ENCODE data around the gene SART3.
"Not testable (repeated sequence)": the region's sequence is repeated elsewhere in the genome, so short reads cannot be mapped to it uniquely, and the experiment has no call there.

The SART3 gene

DNA sequence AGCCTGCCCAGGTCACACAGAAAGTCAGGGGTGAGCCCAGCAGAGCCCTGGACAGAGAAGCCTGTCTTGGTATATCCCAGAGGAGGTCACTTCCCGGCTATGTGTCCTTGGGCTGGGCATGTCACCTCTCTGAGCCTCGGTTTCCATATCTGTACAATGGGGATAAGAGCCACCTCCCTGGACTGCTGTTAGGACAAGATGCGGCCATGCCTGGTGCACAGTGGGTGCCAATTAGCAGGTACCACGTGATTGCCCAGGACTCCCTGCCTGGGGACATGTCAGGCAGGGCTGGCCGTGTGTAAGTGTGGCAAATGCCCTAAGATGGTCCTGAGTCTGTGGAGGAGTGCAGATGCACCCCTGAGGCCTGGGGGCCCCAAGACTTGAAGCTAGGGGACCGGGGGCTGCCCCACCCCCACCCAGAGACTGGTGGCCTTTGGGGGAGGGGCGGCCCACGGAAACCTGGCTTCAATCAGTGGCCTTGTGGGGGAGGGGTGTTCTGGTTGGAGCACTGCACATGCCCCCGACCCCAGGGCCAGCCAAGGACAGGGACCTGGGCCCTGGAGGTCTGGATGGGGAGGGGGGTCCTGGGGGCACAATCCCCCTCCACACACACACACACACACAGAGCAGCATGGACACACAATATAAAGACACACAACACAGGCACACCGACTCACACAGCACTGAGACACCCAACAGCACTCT is 36.0 kb upstream of the SART3 start:
- DNase-seq (ENCODE audit: low read depth in 2 of 2) = no peak

DNA sequence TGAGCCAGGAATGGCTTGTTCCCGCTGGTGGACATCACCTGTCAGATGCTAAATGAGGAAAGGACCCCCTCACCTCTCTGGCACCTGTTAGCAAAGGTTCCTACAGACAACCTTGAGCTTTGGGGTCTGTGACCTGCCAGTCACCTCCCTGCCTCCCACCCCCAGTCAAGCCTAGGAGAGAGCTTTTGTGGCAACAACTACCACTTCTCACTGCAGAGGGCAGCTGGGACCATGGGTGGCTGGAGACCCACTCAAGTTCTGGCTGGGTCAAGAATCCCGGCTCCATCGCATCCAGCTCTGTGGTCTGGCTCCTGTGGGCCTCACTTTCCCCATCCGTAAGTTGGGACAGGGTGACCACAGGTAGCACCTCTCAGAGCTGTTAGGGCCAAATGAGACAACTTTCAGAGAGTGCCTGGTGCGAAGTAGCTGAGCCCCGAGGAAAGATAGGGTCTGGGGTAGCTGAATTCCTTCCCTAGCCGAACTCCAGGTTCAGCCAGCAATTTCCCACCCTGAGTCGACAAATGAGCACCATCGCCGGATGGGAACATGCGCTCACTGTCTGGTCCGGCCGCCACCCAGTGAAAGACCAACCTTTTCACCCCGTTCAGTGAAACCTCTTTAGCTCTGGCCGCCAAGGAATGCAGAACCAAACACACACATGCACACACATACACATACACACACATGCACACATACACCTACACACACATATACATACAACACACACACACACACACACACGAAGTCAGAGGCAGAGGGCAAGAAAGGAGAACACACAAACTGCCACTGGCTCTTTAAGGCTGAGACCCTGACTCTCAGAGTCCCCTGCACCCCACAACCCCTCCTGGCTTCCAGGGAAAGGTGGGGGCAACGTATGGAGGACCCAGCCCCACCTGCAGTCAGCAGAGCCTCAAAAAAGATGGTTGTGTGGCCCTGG is 35.0 kb upstream of the SART3 start:
- no peak for DNase-seq (ENCODE audit: low read depth in 2 of 2)

DNA sequence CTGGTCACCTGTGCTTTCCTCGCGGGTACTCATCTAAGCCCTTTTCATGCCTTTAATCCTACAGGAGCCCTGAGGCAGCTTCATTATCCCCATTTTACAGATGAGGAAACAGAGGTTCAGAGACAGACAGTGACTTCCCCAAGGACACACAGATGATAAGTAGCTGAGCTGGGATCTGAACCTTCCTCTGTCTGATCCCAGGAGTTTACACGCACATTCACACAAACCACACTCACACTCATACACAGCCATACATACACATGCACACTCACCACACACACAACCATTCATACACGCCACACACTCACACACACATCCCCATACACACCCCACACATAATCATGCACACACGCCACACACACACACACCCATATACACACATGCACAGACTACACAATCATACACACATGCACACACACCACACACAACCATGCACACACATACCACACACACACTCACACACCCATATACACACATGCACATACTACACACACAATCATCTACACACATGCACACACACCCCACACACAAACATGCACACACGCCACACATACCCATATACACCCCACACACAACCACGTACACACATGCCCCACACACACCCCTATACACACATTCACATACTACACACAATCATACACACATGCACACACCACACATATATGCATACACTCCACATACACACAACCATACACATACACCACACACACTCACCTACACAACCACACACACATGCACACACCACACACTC is 34.2 kb upstream of the SART3 start:
- DNase-seq (ENCODE audit: low read depth in 2 of 2) = no peak

DNA sequence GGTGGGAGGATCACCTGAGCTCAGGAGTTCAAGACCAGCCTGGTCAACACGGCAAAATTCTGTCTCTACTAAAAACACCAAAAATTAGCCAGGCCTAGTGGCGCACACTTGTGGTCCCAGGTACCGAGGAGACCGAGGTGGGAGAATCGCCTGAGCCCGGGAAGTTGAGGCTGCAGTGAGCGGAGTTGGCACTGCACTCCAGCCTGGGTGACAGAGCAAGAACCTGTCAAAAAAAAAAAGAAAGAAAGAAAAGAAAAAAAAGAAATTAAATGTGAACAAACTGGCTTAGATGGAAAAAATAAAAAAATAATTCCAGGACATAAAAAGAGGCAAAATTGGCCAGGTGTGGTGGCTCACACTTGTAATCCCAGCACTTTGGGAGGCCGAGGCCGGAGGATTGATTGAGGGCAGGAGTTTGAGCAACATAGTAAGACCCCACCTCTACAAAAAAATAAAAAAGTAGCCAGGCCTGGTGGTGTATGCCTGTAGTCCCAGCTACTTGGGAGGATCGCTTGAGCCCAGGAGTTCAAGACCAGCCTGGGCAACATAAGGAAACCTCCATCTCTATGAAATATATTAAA is 33.4 kb upstream of the SART3 start:
- DNase-seq (ENCODE audit: low read depth in 2 of 2) = no peak

DNA sequence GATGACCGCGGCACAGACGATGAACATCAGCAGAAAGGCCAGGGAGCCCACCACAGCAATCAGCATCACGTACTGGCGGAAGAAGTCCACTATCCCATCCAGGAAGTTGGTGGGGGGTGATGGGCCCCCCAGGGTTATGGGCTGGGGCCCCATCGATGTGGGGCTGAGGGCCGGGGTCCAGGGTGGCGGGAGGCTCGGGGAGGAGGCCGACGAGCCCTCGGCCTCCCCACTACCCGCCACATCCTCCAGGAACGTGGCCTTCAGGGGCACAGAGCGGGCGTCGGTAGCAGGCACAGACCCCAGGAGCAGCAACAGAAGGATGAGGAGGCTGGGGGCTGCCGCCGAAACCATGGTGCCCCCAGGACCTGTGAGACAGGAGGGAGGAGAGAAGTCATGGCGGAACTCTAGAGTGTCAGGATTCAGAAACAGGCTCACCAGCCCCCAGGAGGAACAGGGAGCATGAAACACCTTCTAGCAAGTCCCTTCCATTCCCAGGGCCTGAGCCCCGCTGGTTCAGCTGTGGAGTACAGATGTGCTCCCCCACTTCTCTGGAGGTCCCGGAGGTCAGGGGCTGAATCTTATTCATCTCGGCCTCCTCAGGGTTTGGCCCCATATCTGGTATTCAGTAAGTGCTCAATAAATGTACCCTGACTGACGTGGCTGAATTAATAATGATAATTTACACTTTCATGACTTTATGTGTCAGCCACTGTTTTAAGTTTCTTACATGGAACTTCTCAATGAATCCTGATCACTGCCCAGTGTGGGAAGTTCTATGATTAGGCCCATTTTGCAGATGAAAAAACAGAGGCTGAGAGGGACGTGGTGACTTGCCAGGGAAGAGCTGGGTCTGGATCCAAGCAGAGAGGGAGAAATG is 31.3 kb upstream of the SART3 start:
- no peak for DNase-seq (ENCODE audit: low read depth in 2 of 2)

DNA sequence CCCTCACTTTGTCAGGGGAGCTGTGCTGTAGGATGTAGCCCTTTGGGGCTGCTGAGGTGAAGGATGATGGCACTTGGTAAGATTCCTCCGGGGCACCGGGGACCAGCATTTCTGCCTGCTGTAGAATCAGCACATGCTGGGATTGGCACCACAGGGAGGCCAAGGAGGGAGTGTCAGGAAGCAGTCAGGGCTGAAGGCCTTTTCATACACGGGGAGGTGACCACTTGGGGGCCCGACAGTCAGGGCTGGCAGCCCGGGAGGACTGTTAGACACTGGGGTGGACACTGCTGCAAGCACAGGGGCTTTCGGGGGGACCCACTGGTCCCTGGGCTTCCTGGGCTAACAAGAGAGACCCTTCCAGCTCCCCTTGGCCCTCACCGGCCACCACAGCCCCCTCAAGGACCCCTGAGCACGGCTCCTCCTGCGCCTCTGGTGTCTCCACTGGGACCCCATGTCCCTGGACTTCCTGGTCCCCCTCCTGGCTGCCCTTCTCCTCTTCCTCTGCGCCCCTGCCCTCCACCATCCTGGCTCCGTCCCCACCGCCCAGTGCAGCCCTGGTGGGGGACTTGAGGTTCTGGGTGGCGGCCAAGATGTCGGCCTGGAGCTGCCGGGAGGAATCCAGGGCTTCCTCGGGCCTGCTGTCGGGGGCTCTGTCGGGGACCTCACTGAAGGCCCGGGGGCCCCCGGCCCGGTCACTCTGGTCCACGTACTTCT is 30.5 kb upstream of the SART3 start:
- DNase-seq (ENCODE audit: low read depth in 2 of 2) = no peak

DNA sequence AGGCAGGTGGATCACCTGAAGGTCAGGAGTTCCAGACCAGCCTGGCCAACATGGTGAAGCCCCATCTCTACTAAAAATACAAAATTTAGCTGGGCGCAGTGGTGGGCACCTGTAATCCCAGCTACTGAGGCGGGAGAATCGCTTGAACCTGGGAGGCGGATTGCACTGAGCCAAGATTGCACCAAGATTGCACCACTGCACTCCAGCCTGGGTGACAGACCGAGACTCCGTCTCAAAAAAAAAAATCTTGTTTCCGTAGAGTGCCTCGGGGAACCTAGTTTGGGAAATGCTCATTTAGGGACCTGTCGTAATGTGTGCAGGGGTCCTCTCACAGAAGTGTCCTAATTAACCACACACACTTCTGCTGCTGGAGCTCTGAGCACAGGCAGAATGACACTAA is 29.5 kb upstream of the SART3 start:
- not testable (repeated sequence) for DNase-seq (ENCODE audit: low read depth in 2 of 2)

DNA sequence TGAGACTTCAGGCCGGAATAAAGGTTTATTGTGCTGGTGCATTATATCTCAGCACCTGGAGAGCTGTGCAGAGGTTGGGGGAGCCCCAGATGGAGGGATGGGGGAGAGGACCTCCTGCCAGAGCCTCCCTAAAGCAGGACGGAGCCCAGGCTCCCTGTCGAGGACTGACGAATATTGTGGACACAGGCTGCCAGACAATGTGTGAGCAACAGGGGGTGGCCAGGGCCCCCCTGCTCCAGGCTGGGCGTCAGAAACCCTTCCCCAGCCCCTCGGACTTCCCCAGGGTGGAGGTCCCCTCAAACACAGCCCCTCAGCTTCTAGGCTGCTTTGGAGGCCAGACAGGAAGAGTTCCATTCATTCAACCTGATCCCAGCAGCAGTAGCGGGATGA is 28.9 kb upstream of the SART3 start:
- DNase-seq (ENCODE audit: low read depth in 2 of 2) = no peak

DNA sequence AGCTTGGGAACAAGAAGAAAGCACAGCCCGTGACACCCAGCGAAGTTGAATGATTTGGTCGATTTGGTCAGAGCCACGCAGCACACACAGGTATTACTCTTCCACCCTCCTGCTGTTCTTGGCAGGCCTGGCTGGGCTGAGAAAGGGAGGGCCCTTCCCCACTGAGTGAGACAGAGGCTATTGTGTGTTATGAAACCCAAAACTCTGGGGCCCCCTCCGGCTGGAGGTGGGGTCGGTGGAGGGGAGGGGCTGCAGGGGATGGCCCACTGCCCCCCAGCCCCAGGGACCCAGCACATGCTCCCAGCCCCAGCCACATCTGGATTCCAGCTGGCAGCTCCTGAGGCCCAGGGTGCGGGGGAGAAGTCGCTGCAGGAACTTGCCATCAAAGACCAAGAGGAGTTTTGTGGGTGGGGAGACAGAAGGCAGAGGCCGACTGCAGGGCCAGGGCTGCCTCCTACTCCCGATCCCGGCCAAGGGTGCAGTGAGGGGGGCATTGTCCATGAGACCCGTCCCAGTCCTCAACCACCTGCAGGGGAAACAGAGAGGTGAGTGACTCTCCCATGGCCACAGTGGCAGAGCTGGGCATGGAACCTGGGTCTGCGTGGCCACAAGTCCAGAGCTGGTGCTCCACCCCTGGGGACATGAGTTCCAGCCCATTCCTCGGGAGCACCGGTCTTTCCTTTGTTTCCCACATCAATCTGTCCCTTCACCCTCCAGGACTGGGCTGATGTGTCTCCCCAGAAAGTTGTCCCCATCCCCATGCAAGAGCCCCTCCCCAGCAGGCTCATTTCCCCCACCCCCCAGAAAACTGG is 28.3 kb upstream of the SART3 start:
- no peak for DNase-seq (ENCODE audit: low read depth in 2 of 2)

DNA sequence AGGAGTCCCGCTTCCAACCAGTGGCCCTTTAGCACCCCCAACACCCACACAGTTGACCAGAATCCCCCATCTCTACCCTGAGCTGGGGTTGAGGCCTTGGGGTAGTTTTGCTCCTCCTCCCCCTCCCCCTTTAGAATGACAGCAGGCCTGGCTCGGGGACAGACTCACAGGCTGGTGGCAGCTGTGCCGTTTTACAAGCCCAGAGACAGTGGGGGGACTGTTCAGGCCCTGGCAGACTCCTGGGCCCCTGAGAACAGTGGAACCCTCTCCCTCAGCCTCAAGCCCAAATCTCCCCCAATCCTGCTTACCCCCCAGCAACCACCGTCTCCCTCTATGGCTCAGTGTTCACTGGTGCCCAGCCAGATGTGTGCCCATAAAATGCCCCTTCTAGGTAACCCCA is 26.9 kb upstream of the SART3 start:
- no peak for DNase-seq (ENCODE audit: low read depth in 2 of 2)

DNA sequence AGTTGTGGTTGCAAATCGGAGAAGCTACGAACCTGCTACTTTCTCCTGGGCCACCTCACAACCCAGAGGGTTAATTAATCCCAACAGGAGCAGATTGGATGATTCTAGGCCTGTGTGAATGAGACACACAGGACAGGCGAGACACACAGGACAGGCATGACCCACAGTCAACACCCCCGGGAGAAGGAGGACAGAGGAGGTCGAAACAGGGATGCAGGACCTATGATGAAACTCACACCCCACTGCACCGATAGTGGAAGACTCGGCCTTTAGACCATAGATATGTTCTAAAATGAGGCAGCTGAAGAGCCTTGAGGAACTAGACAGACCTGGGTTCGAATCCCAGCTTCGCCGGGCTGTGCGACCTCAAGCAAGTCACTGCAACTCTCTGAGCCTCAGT is 25.3 kb upstream of the SART3 start:
- no peak for DNase-seq (ENCODE audit: low read depth in 2 of 2)

DNA sequence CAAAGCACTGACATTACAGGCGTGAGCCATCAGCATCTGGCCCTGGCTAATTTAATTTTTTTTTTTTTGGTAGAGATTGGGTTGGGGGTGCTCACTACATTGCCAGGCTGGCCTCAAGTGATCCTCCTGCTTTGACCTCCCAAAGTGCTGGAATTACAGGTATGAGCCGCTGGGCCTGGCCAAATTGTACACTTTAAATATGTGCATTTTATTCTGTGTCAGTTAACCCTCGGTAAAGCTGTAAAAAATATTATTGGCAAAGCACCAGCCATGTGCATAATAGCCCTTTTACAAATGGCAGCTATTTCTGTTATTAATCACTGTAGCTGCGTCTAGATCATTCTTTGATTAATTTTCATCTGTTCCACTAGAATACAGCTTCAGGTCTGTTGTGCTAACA is 24.9 kb upstream of the SART3 start:
- DNase-seq (ENCODE audit: low read depth in 2 of 2) = no peak

DNA sequence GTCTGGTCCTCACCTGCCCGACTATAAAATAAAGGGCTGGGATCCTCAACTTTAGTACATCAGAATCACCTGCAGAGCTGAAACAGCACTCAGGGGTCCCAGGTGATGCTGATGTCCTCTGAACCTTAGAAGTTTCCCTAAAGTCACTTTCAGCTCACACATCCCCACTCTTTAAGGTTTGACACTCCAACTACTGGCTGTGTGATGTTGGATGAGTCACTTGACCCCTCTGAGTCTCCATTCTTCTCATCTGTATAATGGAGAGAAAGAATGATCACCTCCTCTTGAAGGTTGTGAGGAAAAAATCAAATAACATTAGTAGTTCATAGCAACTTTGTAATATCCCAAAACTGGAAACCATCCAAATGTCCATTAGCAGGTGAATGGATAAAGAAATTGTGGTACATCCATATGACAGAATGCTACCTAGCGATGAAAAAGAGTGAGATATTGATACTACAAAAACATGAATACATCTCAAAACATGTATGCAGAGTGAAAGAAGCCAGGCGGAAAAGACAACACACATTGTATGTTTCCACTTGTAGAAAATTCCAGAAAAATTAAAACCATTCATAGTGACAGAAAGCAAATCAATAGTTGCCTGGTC is 23.6 kb upstream of the SART3 start:
- no peak for DNase-seq (ENCODE audit: low read depth in 2 of 2)

DNA sequence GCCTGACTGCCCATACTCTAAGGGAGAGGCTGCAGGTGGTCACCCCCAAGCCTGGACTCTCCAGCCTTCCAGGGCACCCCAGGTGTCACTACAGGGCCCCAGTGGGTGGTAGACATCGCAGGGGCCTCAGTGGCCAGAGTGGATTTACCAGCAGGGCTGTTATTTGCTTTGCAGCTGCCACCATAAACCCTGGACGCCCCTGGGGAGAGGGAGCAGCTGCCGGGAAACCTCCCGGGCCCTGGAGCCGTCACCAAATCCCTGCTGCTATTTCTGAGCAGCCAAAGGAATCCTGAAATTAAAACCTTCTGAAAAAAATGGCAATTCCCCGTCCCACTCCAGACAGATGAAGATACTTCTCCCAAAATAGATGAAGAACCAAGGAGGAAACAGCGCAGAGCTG is 23.0 kb upstream of the SART3 start:
- no peak for DNase-seq (ENCODE audit: low read depth in 2 of 2)

DNA sequence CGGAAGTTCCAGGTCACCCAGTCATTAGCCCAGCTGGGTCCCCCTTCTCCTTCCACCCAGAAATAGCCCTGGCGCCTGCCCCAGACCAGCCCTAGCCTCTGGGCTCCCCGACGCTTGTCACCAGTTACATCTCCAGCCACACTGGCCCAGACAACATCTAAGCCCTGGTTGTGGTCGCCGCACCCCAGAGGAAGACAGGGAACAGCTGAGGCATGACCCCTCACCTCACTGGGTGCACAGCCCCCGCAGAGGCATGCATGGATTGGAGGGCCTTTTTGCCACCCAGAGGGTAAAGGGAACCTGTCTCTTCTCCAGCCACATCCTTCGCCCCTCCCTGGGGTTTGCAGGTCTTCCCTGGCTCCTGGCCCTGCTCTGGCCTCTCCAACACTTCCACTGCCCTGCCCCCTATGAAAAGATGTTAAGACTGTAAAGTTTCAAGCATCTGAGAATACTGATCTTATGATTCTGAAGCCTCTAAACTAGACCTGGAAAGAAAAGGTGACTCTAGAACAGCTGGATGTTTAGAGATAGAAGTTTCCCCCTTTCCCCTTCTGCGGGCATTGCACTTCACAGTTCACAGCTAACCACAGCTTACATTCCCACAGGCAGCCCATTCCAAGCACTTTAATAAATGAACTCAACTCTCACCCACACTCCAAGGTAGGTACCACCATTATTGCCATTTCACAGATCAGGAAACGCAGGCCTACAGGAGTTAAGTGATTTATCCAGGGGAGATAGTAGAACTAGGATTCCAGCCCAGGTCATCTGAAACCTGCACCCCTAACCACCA is 22.2 kb upstream of the SART3 start:
- no peak for DNase-seq (ENCODE audit: low read depth in 2 of 2)

DNA sequence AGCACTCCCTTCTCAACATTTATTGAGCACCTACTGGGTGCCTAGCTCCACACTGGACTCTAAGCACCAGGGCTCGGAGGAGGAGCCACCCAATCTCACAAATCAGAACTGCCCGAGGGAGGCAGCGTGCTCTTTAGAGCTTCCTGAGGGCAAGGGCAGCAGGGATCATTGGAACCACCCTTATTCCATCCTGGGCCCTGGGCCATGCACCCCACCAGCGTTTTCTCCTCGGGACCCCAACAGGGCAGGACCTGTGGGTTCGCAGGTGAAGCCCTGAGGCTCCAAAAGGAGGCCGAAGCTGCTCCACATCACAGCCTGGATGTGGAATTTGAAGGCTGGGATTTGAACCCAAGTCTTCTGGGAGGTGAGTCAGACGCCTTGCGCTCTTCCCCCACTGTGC is 21.5 kb upstream of the SART3 start:
- no peak for DNase-seq (ENCODE audit: low read depth in 2 of 2)

DNA sequence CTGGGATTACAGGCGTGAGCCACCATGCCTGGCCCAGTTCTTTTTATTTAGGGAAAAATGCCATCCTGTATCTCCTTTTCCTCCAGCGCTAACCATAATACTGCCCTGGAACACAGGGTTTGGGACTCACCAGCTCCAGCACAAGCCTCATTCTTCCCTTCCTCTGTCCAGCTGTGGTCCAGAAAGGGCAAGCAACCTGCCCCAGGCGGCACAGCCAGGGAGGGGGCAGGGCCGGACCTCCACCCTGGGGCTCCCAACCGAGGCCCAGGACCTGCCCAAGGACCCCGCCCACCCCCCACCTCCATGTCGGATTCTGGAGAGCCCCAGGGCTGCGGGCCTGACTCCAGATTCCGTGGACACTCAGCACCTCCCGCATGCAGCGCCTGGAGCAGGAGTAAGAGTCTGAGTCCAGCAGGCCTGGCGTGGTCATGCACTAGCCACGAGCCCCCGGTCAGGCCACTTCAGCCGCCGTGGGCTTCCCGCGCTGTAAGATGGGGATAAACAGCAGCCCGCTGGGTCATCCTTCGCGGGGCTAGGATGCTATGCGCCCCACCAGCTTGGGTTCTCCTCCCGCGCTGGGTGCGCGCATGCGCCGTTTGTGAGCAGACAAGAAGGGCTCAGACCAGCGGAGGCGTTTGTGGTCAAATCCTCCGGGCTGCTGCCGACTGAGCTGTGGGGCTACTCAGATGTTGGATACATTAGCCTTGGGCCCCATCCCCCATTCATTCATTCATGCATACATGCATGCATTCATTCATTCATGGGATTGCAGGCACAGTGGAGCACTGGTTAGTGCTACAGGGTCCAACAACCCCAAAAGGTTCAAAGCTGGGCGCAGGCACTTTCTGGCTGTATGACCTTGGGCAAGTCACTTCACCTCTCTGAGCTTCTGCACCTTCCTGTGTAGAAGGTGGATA is 20.6 kb upstream of the SART3 start:
- no peak for DNase-seq (ENCODE audit: low read depth in 2 of 2)
